ENCODE results near the gene LYZL2.
"Not testable (repeated sequence)": the region's sequence is repeated elsewhere in the genome, so short reads cannot be mapped to it uniquely, and the experiment has no call there.

The LYZL2 gene

GRCh38 chr10:30637881-30638467, 8.4 kb upstream of the LYZL2 start:
- no peak for DNase-seq

- DNase-seq, result no peak
Observed at GRCh38 chr10:30631188-30631587, 1.6 kb upstream of the LYZL2 start.

- no peak for DNase-seq
Observed at GRCh38 chr10:30630571-30630970, 1.0 kb upstream of the LYZL2 start.

GRCh38 chr10:30628576-30628975, 977 bp downstream of the LYZL2 start:
- DNase-seq, result not testable (repeated sequence)

GRCh38 chr10:30626837-30627236, 2.7 kb downstream of the LYZL2 start:
- DNase-seq, result not testable (repeated sequence)

GRCh38 chr10:30626196-30626595, 3.4 kb downstream of the LYZL2 start:
- not testable (repeated sequence) for DNase-seq

- DNase-seq, result no peak
Observed at GRCh38 chr10:30625080-30625479, 4.5 kb downstream of the LYZL2 start.

- no peak for DNase-seq
Observed at GRCh38 chr10:30619966-30620365, 9.6 kb downstream of the LYZL2 start.

GRCh38 chr10:30617070-30617469, 12.5 kb downstream of the LYZL2 start:
- DNase-seq, result no peak

GRCh38 chr10:30611041-30611440, 18.5 kb downstream of the LYZL2 start:
- not testable (repeated sequence) for DNase-seq

GRCh38 chr10:30607814-30608213, 21.7 kb downstream of the LYZL2 start:
- no peak for DNase-seq

- DNase-seq, result no peak
Observed at GRCh38 chr10:30606313-30606712, 23.2 kb downstream of the LYZL2 start.

GRCh38 chr10:30605341-30606121, 24.0 kb downstream of the LYZL2 start:
- DNase-seq, result not testable (repeated sequence)

- no peak for DNase-seq
Observed at GRCh38 chr10:30603589-30603988, 26.0 kb downstream of the LYZL2 start.

- DNase-seq, result no peak
Observed at GRCh38 chr10:30602747-30603146, 26.8 kb downstream of the LYZL2 start.

GRCh38 chr10:30600005-30600404, 29.5 kb downstream of the LYZL2 start:
- no peak for DNase-seq

GRCh38 chr10:30598105-30598776, 31.3 kb downstream of the LYZL2 start:
- no peak for DNase-seq

- not testable (repeated sequence) for DNase-seq
Observed at GRCh38 chr10:30597433-30597824, 32.1 kb downstream of the LYZL2 start.

GRCh38 chr10:30596493-30597432, 32.8 kb downstream of the LYZL2 start:
- DNase-seq, result not testable (repeated sequence)

- DNase-seq, result no peak
Observed at GRCh38 chr10:30596013-30596412, 33.5 kb downstream of the LYZL2 start.

GRCh38 chr10:30594077-30594476, 35.5 kb downstream of the LYZL2 start:
- DNase-seq, result no peak

- DNase-seq, result not testable (repeated sequence)
Observed at GRCh38 chr10:30592770-30593169, 36.8 kb downstream of the LYZL2 start.

- no peak for DNase-seq
Observed at GRCh38 chr10:30591249-30591670, 38.3 kb downstream of the LYZL2 start.

Measured in DMS 273 treated with DMSO at 0.1 percent for 48 hours (cell line).